Right cardiac atrium (tissue), 5 donors: ENCODE measurements around the gene LDLRAD2. TPM values are rescaled to one million over a fixed set of nuclear protein-coding genes. Genes with fewer than 3 reads are reported as not detected.

ENCODE experiments used
- ATAC-seq, 2 donors: fragments of 200-7000 bp; cut with Tn5 transposase; one replicate each; pipeline versions ENCODE4 v1.8.0 to v1.9.1; 2020; ENCODE audit warnings: moderate library complexity in 2 of 2, mild to moderate bottlenecking in 1 of 2
- DNase-seq, 3 donors: peaks; one replicate each; pipeline ENCODE4 v3.0.0-alpha.2; 2020
- H3K27ac ChIP-seq: one replicate; pipeline ENCODE4 v1.5.1; 2013; ENCODE audit warnings: mild to moderate bottlenecking, low read length, control low read depth, moderate library complexity
- H3K27me3 ChIP-seq: one replicate; pipeline ENCODE4 v1.6.1; 2013; ENCODE audit not compliant: control insufficient read depth, insufficient read depth
- H3K4me1 ChIP-seq: one replicate; pipeline ENCODE4 v1.6.1; 2013; ENCODE audit warnings: low read length; ENCODE audit not compliant: control insufficient read depth, insufficient read depth
- H3K4me3 ChIP-seq: one replicate; pipeline ENCODE4 v1.5.1; 2013; ENCODE audit warnings: low read length, control low read depth
- H3K9me3 ChIP-seq: one replicate; pipeline ENCODE4 v1.6.1; 2013; ENCODE audit warnings: low read length; ENCODE audit not compliant: control insufficient read depth
- WGBS: extraction: QIAGEN DNeasy Blood & Tissue Kit; methylation state at CpG from one replicate; pipeline ENCODE4 v1.1.7; 2013; 5-methylcytosine and 5-hydroxymethylcytosine counted together
- intact Hi-C, 4 donors: fragments of 100-400 bp; cut with DNase I; formaldehyde crosslinking; loops; one replicate each; pipeline versions ENCODE4 v1.11.0 to v1.14.0; 2022 to 2023
- polyA plus RNA-seq: library from polyadenylated mRNA; stranded (reverse); fragments of 200-250 nt; gene quantifications from one replicate; pipeline ENCODE4 v1.2.3, GENCODE V29; 2013
- total RNA-seq, 4 donors: library from RNA; stranded (reverse); fragmentation: NEBNext Ultra II Directional; extraction: Animal tissue kit (Norgen Biotek cat#: 25700); gene quantifications; one replicate each; pipeline ENCODE4 v1.2.1, GENCODE V29; 2021
- donor health status: healthy with polysubstance abuse.
- donor health status: DM: no; HTN: yes; CAD: no.
- donor health status: DM: no; HTN: no; CAD: no.
- donor health status: DM: no; HTN: yes; CAD: no; lungs with severe emphysema.
- donor health status: DM: yes; HTN: yes; CAD: no.

Gene LDLRAD2
- total and polyA plus RNA-seq, 5 donors: 0.06 to 4.7 (median 0.23) TPM; not detected in 2

GRCh38 chr1:21836010-21836409 lies 23.9 kb downstream of the LDLRAD2 start:
- no peaks in the 10 kb centered on the region for H3K27me3 ChIP-seq
- intact Hi-C loops: no loop called here
- DNase-seq: no peak
- no peak for ATAC-seq
- H3K27ac ChIP-seq: no peak overlapping the region
- H3K9me3 ChIP-seq: no peaks in the 10 kb centered on the region
- 96% methylated on average over 4 of the region's 4 CpGs for WGBS
- H3K4me1 ChIP-seq: no peaks in the 10 kb centered on the region
- no peak overlapping the region for H3K4me3 ChIP-seq

- WGBS: 92% methylated on average over 13 of the region's 13 CpGs
- no peaks in the 10 kb centered on the region for H3K4me1 ChIP-seq
- no peak overlapping the region for H3K4me3 ChIP-seq
- H3K9me3 ChIP-seq: no peaks in the 10 kb centered on the region
- ATAC-seq (no peak), DNase-seq (peak in 2 of 3 donors; percentile 8 to 56)
- H3K27ac ChIP-seq: no peak overlapping the region
- no peaks in the 10 kb centered on the region for H3K27me3 ChIP-seq
- intact Hi-C loops: no loop called here
Measured at GRCh38 chr1:21836729-21837128, 24.7 kb downstream of the LDLRAD2 start.

GRCh38 chr1:21837476-21837875 lies 25.4 kb downstream of the LDLRAD2 start:
- intact Hi-C loops: no loop called here
- no peak overlapping the region for H3K27ac ChIP-seq
- 97% methylated on average over 10 of the region's 10 CpGs for WGBS
- DNase-seq (peak in 1 of 3 donors; percentile 10), ATAC-seq (no peak)
- H3K4me3 ChIP-seq: no peak overlapping the region
- H3K27me3 ChIP-seq: no peaks in the 10 kb centered on the region
- H3K4me1 ChIP-seq: no peaks in the 10 kb centered on the region
- H3K9me3 ChIP-seq: no peaks in the 10 kb centered on the region

GRCh38 chr1:21838359-21839157 lies 26.5 kb downstream of the LDLRAD2 start:
- intact Hi-C loops: loop anchor here in 1 of 4 donors (2.0 kb wide), 1 partner anchor 28 kb away; no protein-coding TSS in a partner anchor
- 88% methylated on average over 23 of the region's 23 CpGs for WGBS
- H3K27ac ChIP-seq: no peak overlapping the region
- peak in 1 of 3 donors; percentile 54 for DNase-seq
- no peaks in the 10 kb centered on the region for H3K9me3 ChIP-seq
- H3K4me1 ChIP-seq: no peaks in the 10 kb centered on the region
- ATAC-seq: no peak
- no peak overlapping the region for H3K4me3 ChIP-seq
- no peaks in the 10 kb centered on the region for H3K27me3 ChIP-seq

- Histone ChIP-seq H3K9me3 (no peaks in the 10 kb centered on the region), H3K4me1 (no peaks in the 10 kb centered on the region), H3K4me3 (no peak overlapping the region), H3K27ac (no peak overlapping the region), H3K27me3 (no peaks in the 10 kb centered on the region)
- ATAC-seq (peak in 1 of 2 donors; percentile 3), DNase-seq (peak in 1 of 3 donors; percentile 55)
- 90% methylated on average over 19 of the region's 19 CpGs for WGBS
- intact Hi-C loops: loop anchor here in 1 of 4 donors (2.0 kb wide), 1 partner anchor 29 kb away; no protein-coding TSS in a partner anchor
Measured at GRCh38 chr1:21839337-21840037, 27.4 kb downstream of the LDLRAD2 start.

- 86% methylated on average over 13 of the region's 13 CpGs for WGBS
- Histone ChIP-seq H3K9me3 (no peaks in the 10 kb centered on the region), H3K4me3 (no peak overlapping the region), H3K4me1 (no peaks in the 10 kb centered on the region), H3K27ac (no peak overlapping the region), H3K27me3 (no peaks in the 10 kb centered on the region)
- intact Hi-C loops: no loop called here
- ATAC-seq (no peak), DNase-seq (peak in 1 of 3 donors; percentile 52)
Measured at GRCh38 chr1:21840981-21841380, 28.9 kb downstream of the LDLRAD2 start.

GRCh38 chr1:21841852-21842466 lies 29.9 kb downstream of the LDLRAD2 start:
- no peak overlapping the region for H3K27ac ChIP-seq
- no peaks in the 10 kb centered on the region for H3K9me3 ChIP-seq
- 88% methylated on average over 21 of the region's 21 CpGs for WGBS
- H3K4me1 ChIP-seq: no peaks in the 10 kb centered on the region
- no peak overlapping the region for H3K4me3 ChIP-seq
- no peaks in the 10 kb centered on the region for H3K27me3 ChIP-seq
- peak in 1 of 3 donors; percentile 58 for DNase-seq
- peak in 1 of 2 donors; percentile 2 for ATAC-seq
- intact Hi-C loops: no loop called here

- intact Hi-C loops: no loop called here
- no peaks in the 10 kb centered on the region for H3K9me3 ChIP-seq
- no peaks in the 10 kb centered on the region for H3K4me1 ChIP-seq
- no peak overlapping the region for H3K27ac ChIP-seq
- no peaks in the 10 kb centered on the region for H3K27me3 ChIP-seq
- ATAC-seq (no peak), DNase-seq (peak in 1 of 3 donors; percentile 48)
- WGBS: 91% methylated on average over 15 of the region's 15 CpGs
- H3K4me3 ChIP-seq: no peak overlapping the region
Measured at GRCh38 chr1:21842606-21843162, 30.6 kb downstream of the LDLRAD2 start.

GRCh38 chr1:21843208-21843607 lies 31.1 kb downstream of the LDLRAD2 start:
- Histone ChIP-seq H3K27ac (no peak overlapping the region), H3K4me3 (no peak overlapping the region), H3K9me3 (no peaks in the 10 kb centered on the region), H3K27me3 (no peaks in the 10 kb centered on the region), H3K4me1 (no peaks in the 10 kb centered on the region)
- 92% methylated on average over 13 of the region's 13 CpGs for WGBS
- peak in 1 of 3 donors; percentile 54 for DNase-seq
- intact Hi-C loops: no loop called here
- ATAC-seq: no peak

GRCh38 chr1:21843996-21844395 lies 31.9 kb downstream of the LDLRAD2 start:
- Histone ChIP-seq H3K4me1 (no peaks in the 10 kb centered on the region), H3K27me3 (no peaks in the 10 kb centered on the region), H3K4me3 (no peak overlapping the region), H3K9me3 (no peaks in the 10 kb centered on the region), H3K27ac (no peak overlapping the region)
- DNase-seq (peak in 1 of 3 donors; percentile 49), ATAC-seq (no peak)
- intact Hi-C loops: no loop called here
- WGBS: 87% methylated on average over 11 of the region's 11 CpGs
